ENCODE results near the gene CLOCK. TPM values are rescaled to one million over a fixed set of nuclear protein-coding genes. Genes with fewer than 3 reads are reported as not detected.

CLOCK gene
- total and polyA plus RNA-seq, 2 of the 8 experiments (the other 6 are each of a cell fraction or from before 2014, with no cell fraction given) = 7.7 to 24.2 TPM

GRCh38 chr4:55571806-55572205 lies 25.1 kb upstream of the CLOCK start (continued):
- no peak for TF ChIP-seq CTBP2 (IDR thresholded peaks at IDR 0.05; ENCODE audit: borderline replicate concordance, insufficient read depth, insufficient read length, low read length)
- no peak for TF ChIP-seq RAD21 (IDR thresholded peaks at IDR 0.05 in 1 of 2, conservative IDR thresholded peaks at IDR 0.05 in 1 of 2; ENCODE audit: low read depth in 2 of 2, low read length in 2 of 2)
- TF ChIP-seq BRCA1 (IDR thresholded peaks at IDR 0.05; ENCODE audit: low read depth, low read length) = no peak
- no peak for TF ChIP-seq SP1 (IDR thresholded peaks at IDR 0.05; ENCODE audit: low read depth, low read length)
- TF ChIP-seq CHD2 (IDR thresholded peaks at IDR 0.05; ENCODE audit: low read length) = no peak
- TF ChIP-seq ASH2L (IDR thresholded peaks at IDR 0.05; ENCODE audit: low read length) = no peak
- TF ChIP-seq SIRT6 (IDR thresholded peaks at IDR 0.05; ENCODE audit: low read length) = no peak

All from H1 (cell line).